ENCODE results near the gene FAAH2.
"Not testable (repeated sequence)": the region's sequence is repeated elsewhere in the genome, so short reads cannot be mapped to it uniquely, and the experiment has no call there.

Gene FAAH2

DNA sequence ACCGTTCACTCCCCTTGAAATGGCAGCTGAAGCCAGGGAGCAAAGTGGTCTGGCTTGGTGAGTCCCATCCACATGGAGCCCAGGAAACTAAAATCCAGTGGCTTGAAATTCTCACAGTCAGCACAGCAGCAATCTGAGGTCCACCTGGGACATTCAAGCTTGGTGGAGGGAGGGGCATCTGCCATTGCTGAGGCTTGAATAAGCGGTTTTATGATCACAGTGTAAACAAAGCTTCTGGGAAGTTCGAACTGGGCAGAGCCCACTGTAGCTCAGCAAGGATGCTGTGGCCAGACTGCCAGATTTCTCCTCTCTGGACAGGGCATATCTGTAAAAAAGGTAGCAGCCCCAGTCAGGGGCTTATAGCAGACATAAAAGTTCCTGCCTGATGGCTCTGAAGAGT lies 15.5 kb upstream of the FAAH2 start:
- TF ChIP-seq YY1 (IDR thresholded peaks at IDR 0.05; ENCODE audit: insufficient read depth, insufficient read length) (no peak), SUZ12 (IDR thresholded peaks at IDR 0.05; ENCODE audit: extremely low read depth, insufficient read depth, insufficient read length) (no peak), ZNF274 (IDR thresholded peaks at IDR 0.05; ENCODE audit: low read depth, low read length) (no peak)
- H3K9ac ChIP-seq (ENCODE audit: insufficient read length, low read depth), result no peak overlapping the region
- DNase-seq (ENCODE audit: low read depth, low spot score), result no peak
- H3K36me3 ChIP-seq (ENCODE audit: insufficient read depth, insufficient read length, low read length), result no peaks in the 10 kb centered on the region
- H3K4me1 ChIP-seq (ENCODE audit: insufficient read depth, insufficient read length), result no peaks in the 10 kb centered on the region
- H3K27me3 ChIP-seq (ENCODE audit: insufficient read depth, insufficient read length), result no peaks in the 10 kb centered on the region
- no peak overlapping the region for H3K4me3 ChIP-seq (ENCODE audit: insufficient read length, low read depth)
- peaks cover 4% of the 10 kb centered on the region; the same call in 1 of the 2 replicates for H3K9me3 ChIP-seq (ENCODE audit: insufficient read depth, low read length)

GRCh38 chrX:57282568-57282967 lies 3.9 kb upstream of the FAAH2 start:
- no peak overlapping the region for H3K4me3 ChIP-seq (ENCODE audit: insufficient read length, low read depth)
- H3K4me1 ChIP-seq (ENCODE audit: insufficient read depth, insufficient read length), result peaks cover 2% of the 10 kb centered on the region
- no peaks in the 10 kb centered on the region for H3K9me3 ChIP-seq (ENCODE audit: insufficient read depth, low read length)
- no peaks in the 10 kb centered on the region for H3K27me3 ChIP-seq (ENCODE audit: insufficient read depth, insufficient read length)
- no peak overlapping the region for H3K9ac ChIP-seq (ENCODE audit: insufficient read length, low read depth)
- DNase-seq (ENCODE audit: low read depth, low spot score), result no peak
- no peaks in the 10 kb centered on the region for H3K36me3 ChIP-seq (ENCODE audit: insufficient read depth, insufficient read length, low read length)
- TF ChIP-seq SUZ12 (IDR thresholded peaks at IDR 0.05; ENCODE audit: extremely low read depth, insufficient read depth, insufficient read length) (no peak), YY1 (IDR thresholded peaks at IDR 0.05; ENCODE audit: insufficient read depth, insufficient read length) (no peak), ZNF274 (IDR thresholded peaks at IDR 0.05; ENCODE audit: low read depth, low read length) (no peak)

- no peaks in the 10 kb centered on the region for H3K36me3 ChIP-seq (ENCODE audit: insufficient read depth, insufficient read length, low read length)
- peaks cover 2% of the 10 kb centered on the region for H3K4me1 ChIP-seq (ENCODE audit: insufficient read depth, insufficient read length)
- H3K9me3 ChIP-seq (ENCODE audit: insufficient read depth, low read length), result no peaks in the 10 kb centered on the region
- H3K4me3 ChIP-seq (ENCODE audit: insufficient read length, low read depth), result no peak overlapping the region
- no peak overlapping the region for H3K9ac ChIP-seq (ENCODE audit: insufficient read length, low read depth)
- no peak for DNase-seq (ENCODE audit: low read depth, low spot score)
- no peaks in the 10 kb centered on the region for H3K27me3 ChIP-seq (ENCODE audit: insufficient read depth, insufficient read length)
- TF ChIP-seq SUZ12 (IDR thresholded peaks at IDR 0.05; ENCODE audit: extremely low read depth, insufficient read depth, insufficient read length) (no peak), YY1 (IDR thresholded peaks at IDR 0.05; ENCODE audit: insufficient read depth, insufficient read length) (no peak), ZNF274 (IDR thresholded peaks at IDR 0.05; ENCODE audit: low read depth, low read length) (no peak)
These were observed 1.5 kb upstream of the FAAH2 start for GRCh38 chrX:57285001-57285400.

DNA sequence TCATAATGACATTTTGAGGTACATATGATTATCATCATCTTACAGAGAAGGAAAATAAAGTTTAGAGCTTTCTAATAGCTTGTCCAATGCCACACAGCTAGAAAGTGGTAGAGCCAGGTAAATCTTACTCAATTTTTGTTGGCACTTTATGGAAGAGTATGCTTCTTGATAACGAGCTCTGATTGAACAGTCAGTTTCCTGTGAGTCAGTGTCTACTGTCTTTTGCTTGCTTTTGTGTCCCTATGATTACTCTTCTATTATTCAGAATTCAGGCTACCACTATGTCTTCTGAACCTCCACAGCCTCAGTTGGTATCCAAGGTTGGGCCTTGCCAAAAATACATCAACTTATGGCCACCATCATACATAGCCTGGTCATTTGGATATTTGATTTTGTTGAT lies 2.6 kb downstream of the FAAH2 start:
- H3K27me3 ChIP-seq (ENCODE audit: insufficient read depth, insufficient read length), result no peaks in the 10 kb centered on the region
- no peak overlapping the region for H3K4me3 ChIP-seq (ENCODE audit: insufficient read length, low read depth)
- no peaks in the 10 kb centered on the region for H3K9me3 ChIP-seq (ENCODE audit: insufficient read depth, low read length)
- no peaks in the 10 kb centered on the region for H3K36me3 ChIP-seq (ENCODE audit: insufficient read depth, insufficient read length, low read length)
- H3K4me1 ChIP-seq (ENCODE audit: insufficient read depth, insufficient read length), result no peaks in the 10 kb centered on the region
- no peak for DNase-seq (ENCODE audit: low read depth, low spot score)
- TF ChIP-seq YY1 (IDR thresholded peaks at IDR 0.05; ENCODE audit: insufficient read depth, insufficient read length) (no peak), SUZ12 (IDR thresholded peaks at IDR 0.05; ENCODE audit: extremely low read depth, insufficient read depth, insufficient read length) (no peak), ZNF274 (IDR thresholded peaks at IDR 0.05; ENCODE audit: low read depth, low read length) (no peak)
- no peak overlapping the region for H3K9ac ChIP-seq (ENCODE audit: insufficient read length, low read depth)

GRCh38 chrX:57294961-57295360 lies 8.5 kb downstream of the FAAH2 start:
- DNase-seq (ENCODE audit: low read depth, low spot score), result no peak
- no peaks in the 10 kb centered on the region for H3K4me1 ChIP-seq (ENCODE audit: insufficient read depth, insufficient read length)
- H3K27me3 ChIP-seq (ENCODE audit: insufficient read depth, insufficient read length), result no peaks in the 10 kb centered on the region
- no peak overlapping the region for H3K4me3 ChIP-seq (ENCODE audit: insufficient read length, low read depth)
- H3K9me3 ChIP-seq (ENCODE audit: insufficient read depth, low read length), result peaks cover 10% of the 10 kb centered on the region; the same call in 1 of the 2 replicates
- H3K9ac ChIP-seq (ENCODE audit: insufficient read length, low read depth), result no peak overlapping the region
- no peak for TF ChIP-seq SUZ12 (IDR thresholded peaks at IDR 0.05; ENCODE audit: extremely low read depth, insufficient read depth, insufficient read length)
- no peak for TF ChIP-seq ZNF274 (IDR thresholded peaks at IDR 0.05; ENCODE audit: low read depth, low read length)
- H3K36me3 ChIP-seq (ENCODE audit: insufficient read depth, insufficient read length, low read length), result no peaks in the 10 kb centered on the region

- H3K9ac ChIP-seq (ENCODE audit: insufficient read length, low read depth), result not testable (repeated sequence)
These were observed 9.2 kb downstream of the FAAH2 start for GRCh38 chrX:57295679-57296078.

GRCh38 chrX:57313583-57314215 lies 27.2 kb downstream of the FAAH2 start:
- TF ChIP-seq SUZ12 (IDR thresholded peaks at IDR 0.05; ENCODE audit: extremely low read depth, insufficient read depth, insufficient read length), result no peak
- no peak for TF ChIP-seq YY1 (IDR thresholded peaks at IDR 0.05; ENCODE audit: insufficient read depth, insufficient read length)
- no peak for TF ChIP-seq ZNF274 (IDR thresholded peaks at IDR 0.05; ENCODE audit: low read depth, low read length)
- H3K4me1 ChIP-seq (ENCODE audit: insufficient read depth, insufficient read length), result no peaks in the 10 kb centered on the region
- H3K36me3 ChIP-seq (ENCODE audit: insufficient read depth, insufficient read length, low read length), result no peaks in the 10 kb centered on the region
- no peak overlapping the region for H3K4me3 ChIP-seq (ENCODE audit: insufficient read length, low read depth)
- no peak for DNase-seq (ENCODE audit: low read depth, low spot score)
- no peak overlapping the region for H3K9ac ChIP-seq (ENCODE audit: insufficient read length, low read depth)
- no peaks in the 10 kb centered on the region for H3K9me3 ChIP-seq (ENCODE audit: insufficient read depth, low read length)
- no peaks in the 10 kb centered on the region for H3K27me3 ChIP-seq (ENCODE audit: insufficient read depth, insufficient read length)

More at GRCh38 chrX:57295679-57296078, 9.2 kb downstream of the FAAH2 start:
- H3K36me3 ChIP-seq (ENCODE audit: insufficient read depth, insufficient read length, low read length); DNase-seq (ENCODE audit: low read depth, low spot score); H3K27me3 ChIP-seq (ENCODE audit: insufficient read depth, insufficient read length); H3K4me1 ChIP-seq (ENCODE audit: insufficient read depth, insufficient read length); H3K4me3 ChIP-seq (ENCODE audit: insufficient read length, low read depth): not testable (repeated sequence)
- peaks cover 10% of the 10 kb centered on the region; the same call in 1 of the 2 replicates for H3K9me3 ChIP-seq (ENCODE audit: insufficient read depth, low read length)
